ENCODE results near the gene CDH23. TPM values are rescaled to one million over a fixed set of nuclear protein-coding genes. Genes with fewer than 3 reads are reported as not detected.

The CDH23 gene
- total RNA-seq, 2 experiments from 2014 or later: 4.0 to 4.5 TPM

DNA sequence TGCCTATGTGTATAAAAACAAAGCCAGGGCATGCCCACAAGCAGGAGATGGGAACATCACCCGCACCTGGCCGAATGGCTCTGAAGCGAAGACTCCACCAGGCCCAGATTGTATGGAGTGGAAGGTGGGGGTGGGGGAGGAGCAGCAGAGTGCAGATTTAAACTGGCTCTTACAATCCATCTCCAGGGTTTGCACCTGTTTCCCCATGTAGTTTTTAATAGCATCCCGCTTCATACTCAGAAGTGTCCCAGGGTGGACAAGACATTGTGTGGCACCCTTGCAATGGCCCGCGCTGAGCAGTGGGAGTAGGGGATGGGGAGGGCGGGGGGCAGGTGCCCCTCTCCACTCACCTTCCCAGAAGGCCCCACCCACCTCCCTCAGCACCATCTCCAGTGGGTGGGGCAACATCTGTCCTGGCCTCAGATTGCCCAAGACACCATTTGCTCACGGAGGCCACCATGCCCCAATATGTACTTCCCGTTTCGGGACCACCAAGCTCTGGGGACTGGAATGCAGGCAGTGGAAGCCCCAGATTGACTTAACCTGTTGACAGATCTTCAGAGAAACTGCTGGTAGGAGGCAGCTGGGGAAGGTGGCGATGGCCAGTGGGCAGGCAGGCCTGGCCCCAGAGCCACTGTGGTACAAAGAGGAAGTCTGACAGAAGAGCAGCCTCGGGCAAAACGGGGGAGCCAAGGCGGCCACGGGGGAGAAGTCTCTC is 353.6 kb downstream of the CDH23 start:
- peaks cover 97% of the 10 kb centered on the region for H3K4me1 Mint-ChIP-seq

DNA sequence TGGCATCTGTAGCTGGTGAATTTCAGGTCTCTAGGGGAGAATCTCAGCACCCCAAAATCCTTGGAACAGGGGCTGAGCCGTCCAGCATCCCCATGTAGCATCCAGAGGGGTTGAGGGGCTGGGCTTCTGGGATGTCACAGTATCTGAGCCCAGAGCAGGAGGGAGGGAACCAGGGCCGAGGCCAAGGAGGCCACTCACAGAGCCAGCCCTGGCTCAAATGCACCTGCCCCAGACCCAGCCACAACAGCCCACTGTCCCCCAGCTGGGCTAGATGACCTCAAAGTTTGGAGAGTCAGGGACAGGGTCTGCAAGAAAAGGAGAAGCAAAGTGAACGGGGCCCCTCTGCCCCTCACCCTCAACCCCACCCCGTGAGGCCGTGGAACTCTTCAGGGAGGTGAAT is 354.3 kb downstream of the CDH23 start:
- DNase-seq: no peak
- H3K27ac Mint-ChIP-seq: peak overlapping the region; percentile 97
- CTCF ChIA-PET: interaction anchor here (0.9 to 6.3 kb wide), 4 partner anchors 10 to 43 kb away, joined by 3 to 39 read pairs (median 4); partner anchors contain the start of gene VSIR
- H3K27me3 Mint-ChIP-seq: no peaks in the 10 kb centered on the region
- POLR2A ChIA-PET: no interaction called here
- no peak overlapping the region for H3K4me3 Mint-ChIP-seq
- peaks cover 96% of the 10 kb centered on the region for H3K4me1 Mint-ChIP-seq
- H3K9me3 Mint-ChIP-seq: no peaks in the 10 kb centered on the region
- peaks cover 77% of the 10 kb centered on the region for H3K36me3 Mint-ChIP-seq (ENCODE audit: low read depth)

More for the DNA sequence above, 353.6 kb downstream of the CDH23 start:
- ChIA-PET POLR2A (no interaction called here), CTCF (interaction anchor here (0.9 to 6.3 kb wide), 4 partner anchors 10 to 42 kb away, joined by 3 to 39 read pairs (median 4); partner anchors contain the start of gene VSIR)
- Mint-ChIP-seq H3K36me3 (ENCODE audit: low read depth) (peaks cover 80% of the 10 kb centered on the region), H3K9me3 (no peaks in the 10 kb centered on the region), H3K27me3 (no peaks in the 10 kb centered on the region), H3K27ac (peak overlapping the region; percentile 97), H3K4me3 (no peak overlapping the region)
- DNase-seq: no peak

DNA sequence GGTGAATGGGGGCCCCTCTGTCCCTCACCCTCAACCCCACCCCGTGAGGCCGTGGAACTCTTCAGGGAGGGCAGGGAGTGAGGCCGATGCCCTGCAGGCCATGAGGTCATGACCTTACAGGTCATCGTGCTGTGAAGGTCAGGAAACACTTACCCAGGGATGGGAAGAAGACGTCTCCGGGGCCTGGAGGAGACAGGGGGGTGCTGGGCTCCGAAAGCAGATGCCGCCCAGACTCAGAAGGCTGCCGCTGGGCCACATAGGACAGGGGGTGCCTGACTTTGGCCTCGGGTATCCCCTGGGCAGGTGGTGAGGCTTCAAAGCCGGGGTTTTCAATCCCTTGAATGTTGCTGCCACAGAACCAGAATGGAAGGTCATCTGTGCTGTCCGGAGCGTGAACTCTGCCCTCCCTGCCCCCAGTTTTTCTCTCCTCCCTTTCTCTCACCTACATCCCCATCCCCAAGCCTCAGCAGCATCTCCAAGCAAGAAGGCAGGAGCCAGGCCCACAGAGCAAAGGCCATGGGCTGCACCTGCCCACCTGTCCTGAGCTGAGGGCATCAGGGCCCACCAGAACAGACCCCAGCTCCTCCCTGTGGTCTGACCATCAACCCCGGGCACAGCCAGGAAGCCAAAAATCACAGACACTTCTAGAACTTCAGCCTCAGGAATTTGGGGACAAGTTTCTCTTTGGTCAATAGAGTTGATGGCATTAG is 354.9 kb downstream of the CDH23 start:
- no peak for DNase-seq

DNA sequence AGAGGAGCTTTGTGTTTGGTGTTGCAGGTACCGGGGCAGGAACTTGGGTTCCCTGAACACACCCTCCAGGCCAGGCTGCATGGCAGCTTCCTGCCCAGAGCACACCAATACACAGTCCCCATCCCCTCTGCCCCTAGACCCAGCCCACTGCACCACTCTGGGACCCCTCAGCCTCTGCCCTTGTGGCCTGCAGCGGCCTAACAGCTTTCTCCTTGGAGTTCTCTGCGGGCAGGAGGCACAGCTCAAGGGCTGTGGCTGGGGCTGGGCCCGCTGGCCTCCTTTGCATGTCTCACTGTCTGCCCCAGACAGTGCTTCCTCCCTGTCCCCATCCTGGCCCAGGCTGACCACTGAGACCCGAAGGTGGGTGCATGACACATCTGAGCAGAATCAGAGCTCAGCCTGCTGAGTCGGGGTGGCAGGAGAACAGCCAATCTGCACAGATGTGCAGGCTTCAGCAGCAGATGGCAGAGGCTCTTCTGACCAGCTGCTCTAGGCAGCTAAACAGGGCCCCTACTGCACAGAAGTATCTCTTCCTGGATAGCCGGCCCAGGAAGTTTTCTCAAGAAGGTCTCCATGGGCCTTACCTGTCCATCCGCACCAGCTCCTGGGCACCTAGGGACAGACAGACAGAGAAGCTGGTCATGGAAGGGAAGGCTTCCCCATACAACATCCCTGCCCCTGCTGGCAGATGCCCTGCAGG is 355.8 kb downstream of the CDH23 start:
- peak overlapping the region; percentile 90 for H3K27ac Mint-ChIP-seq
- no peak for DNase-seq
- POLR2A ChIA-PET: no interaction called here
- no peaks in the 10 kb centered on the region for H3K27me3 Mint-ChIP-seq
- CTCF ChIA-PET: interaction anchor here (0.8 to 6.3 kb wide), 5 partner anchors 14 to 56 kb away, joined by 3 to 39 read pairs (median 4); partner anchors contain the start of genes C10orf105 and VSIR
- peak overlapping the region; percentile 6 for H3K4me3 Mint-ChIP-seq
- H3K4me1 Mint-ChIP-seq: peaks cover 96% of the 10 kb centered on the region
- H3K36me3 Mint-ChIP-seq (ENCODE audit: low read depth): peaks cover 78% of the 10 kb centered on the region
- no peaks in the 10 kb centered on the region for H3K9me3 Mint-ChIP-seq

More for the DNA sequence above, 354.9 kb downstream of the CDH23 start:
- ChIA-PET CTCF (interaction anchor here (0.8 to 6.3 kb wide), 3 partner anchors 15 to 31 kb away, joined by 4 to 39 read pairs (median 4); partner anchors contain the start of genes C10orf105 and VSIR), POLR2A (no interaction called here)
- peak overlapping the region; percentile 6 for H3K4me3 Mint-ChIP-seq
- peaks cover 83% of the 10 kb centered on the region for H3K36me3 Mint-ChIP-seq (ENCODE audit: low read depth)
- H3K27me3 Mint-ChIP-seq: no peaks in the 10 kb centered on the region
- H3K27ac Mint-ChIP-seq: peak overlapping the region; percentile 90
- H3K9me3 Mint-ChIP-seq: no peaks in the 10 kb centered on the region
- peaks cover 96% of the 10 kb centered on the region for H3K4me1 Mint-ChIP-seq

DNA sequence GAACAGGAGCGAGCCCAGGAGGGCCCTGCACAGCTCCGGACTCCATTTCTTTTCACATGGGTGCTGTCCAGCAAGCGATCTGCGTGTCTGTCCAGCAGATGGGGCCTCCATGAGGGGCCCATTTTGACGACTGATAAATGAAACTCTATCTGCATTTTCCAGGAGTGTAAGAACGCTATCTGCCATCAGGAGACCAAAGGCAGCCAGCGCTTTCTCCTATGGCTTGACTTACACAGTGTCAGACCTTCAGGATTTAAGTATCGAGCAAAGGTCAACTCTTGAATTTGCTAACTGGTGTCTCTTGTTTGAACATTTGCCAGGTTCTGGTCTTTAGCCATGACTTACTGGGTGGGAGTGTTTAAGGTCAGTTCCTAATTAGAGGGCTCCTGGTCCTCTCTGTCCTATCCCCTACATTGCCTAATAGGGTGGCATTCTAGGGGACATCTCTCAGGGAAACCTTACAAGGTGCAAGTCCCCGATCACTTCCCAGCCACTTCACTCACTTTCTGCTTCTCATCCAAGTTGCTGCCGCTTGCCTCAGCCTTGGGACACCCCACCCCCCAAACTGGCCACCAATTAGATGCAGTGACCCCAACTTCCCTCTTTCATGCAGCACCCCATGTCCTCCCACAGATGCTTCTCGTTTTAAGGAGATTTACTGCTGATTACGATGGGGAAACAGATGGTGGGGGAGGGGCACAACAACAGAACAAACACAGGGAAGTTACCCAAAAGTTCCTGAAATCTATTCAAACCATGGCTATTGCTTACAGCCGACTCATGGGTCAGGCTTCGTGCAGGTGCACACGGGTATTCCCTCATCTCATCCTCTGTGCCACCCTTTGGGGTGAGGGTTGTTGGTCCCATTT is 356.6 kb downstream of the CDH23 start:
- CTCF ChIA-PET: interaction anchor here (1.0 to 6.3 kb wide), 4 partner anchors 18 to 57 kb away, joined by 3 to 39 read pairs (median 4); partner anchors contain the start of gene VSIR
- POLR2A ChIA-PET: no interaction called here
- no peak overlapping the region for H3K4me3 Mint-ChIP-seq

DNA sequence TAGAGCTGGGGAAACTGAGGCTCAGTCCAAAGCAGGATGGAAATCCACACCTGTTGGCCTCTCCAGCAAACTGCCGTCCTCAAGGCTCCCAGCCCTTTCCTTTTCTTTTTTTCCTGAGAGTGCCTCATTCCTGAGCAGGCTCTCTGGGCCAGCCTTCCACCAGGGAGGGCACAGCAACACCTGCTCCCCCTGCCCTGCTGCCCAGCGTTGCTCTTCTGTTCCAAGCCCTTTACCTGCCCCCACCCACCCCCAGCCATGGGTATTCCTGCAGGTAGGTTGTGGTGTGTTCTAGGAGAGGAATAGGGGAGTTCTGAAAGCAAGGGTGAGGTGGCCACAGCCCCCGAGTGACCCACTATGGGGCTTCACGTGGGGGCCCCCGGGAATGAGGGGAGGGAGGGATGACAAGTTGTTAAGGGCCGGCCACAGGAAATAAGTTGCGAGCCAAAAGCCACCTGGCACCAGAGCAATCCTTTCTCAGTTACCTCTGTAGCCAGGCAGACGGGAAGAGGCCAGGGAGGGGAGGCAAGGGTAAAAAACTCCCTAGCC is 357.3 kb downstream of the CDH23 start:
- DNase-seq: no peak
- Mint-ChIP-seq H3K27ac (peak overlapping the region; percentile 81), H3K36me3 (ENCODE audit: low read depth) (peaks cover 80% of the 10 kb centered on the region), H3K9me3 (no peaks in the 10 kb centered on the region), H3K4me3 (no peak overlapping the region), H3K4me1 (peaks cover 95% of the 10 kb centered on the region), H3K27me3 (no peaks in the 10 kb centered on the region)
- ChIA-PET POLR2A (no interaction called here), CTCF (interaction anchor here (1.0 to 1.4 kb wide), 2 partner anchors 46 to 57 kb away, joined by 3 to 4 read pairs; no protein-coding TSS in a partner anchor)

More for the DNA sequence above, 356.6 kb downstream of the CDH23 start:
- no peaks in the 10 kb centered on the region for H3K27me3 Mint-ChIP-seq
- no peak for DNase-seq
- H3K36me3 Mint-ChIP-seq (ENCODE audit: low read depth): peaks cover 83% of the 10 kb centered on the region
- H3K9me3 Mint-ChIP-seq: no peaks in the 10 kb centered on the region
- peaks cover 96% of the 10 kb centered on the region for H3K4me1 Mint-ChIP-seq
- peak overlapping the region; percentile 90 for H3K27ac Mint-ChIP-seq

DNA sequence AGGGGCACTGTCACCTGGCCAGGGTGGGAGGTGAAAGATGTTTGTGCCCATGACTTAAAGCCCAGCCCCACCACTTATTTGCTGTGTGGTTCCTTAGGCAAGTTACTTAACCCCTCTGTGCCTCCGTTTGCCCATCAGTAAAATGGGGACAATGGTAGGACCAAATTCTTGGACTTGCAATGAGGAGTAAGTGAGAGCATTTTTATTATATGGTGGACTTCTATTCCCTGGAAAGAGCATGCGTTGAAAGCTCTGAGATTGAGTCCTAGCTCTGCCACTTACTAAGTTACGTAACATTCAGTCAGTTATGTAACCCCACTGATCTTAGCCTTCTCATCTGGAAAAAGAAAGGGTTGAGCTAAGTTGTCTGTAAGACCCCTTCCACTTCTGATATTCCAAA is 357.8 kb downstream of the CDH23 start:
- Mint-ChIP-seq H3K4me3 (no peak overlapping the region), H3K36me3 (ENCODE audit: low read depth) (peaks cover 78% of the 10 kb centered on the region), H3K4me1 (peaks cover 91% of the 10 kb centered on the region), H3K9me3 (no peaks in the 10 kb centered on the region), H3K27me3 (no peaks in the 10 kb centered on the region), H3K27ac (peak overlapping the region; percentile 71)
- POLR2A ChIA-PET: no interaction called here
- CTCF ChIA-PET: interaction anchor here (1.0 to 2.0 kb wide), 2 partner anchors 16 to 20 kb away, joined by 4 to 6 read pairs; no protein-coding TSS in a partner anchor
- DNase-seq: no peak

DNA sequence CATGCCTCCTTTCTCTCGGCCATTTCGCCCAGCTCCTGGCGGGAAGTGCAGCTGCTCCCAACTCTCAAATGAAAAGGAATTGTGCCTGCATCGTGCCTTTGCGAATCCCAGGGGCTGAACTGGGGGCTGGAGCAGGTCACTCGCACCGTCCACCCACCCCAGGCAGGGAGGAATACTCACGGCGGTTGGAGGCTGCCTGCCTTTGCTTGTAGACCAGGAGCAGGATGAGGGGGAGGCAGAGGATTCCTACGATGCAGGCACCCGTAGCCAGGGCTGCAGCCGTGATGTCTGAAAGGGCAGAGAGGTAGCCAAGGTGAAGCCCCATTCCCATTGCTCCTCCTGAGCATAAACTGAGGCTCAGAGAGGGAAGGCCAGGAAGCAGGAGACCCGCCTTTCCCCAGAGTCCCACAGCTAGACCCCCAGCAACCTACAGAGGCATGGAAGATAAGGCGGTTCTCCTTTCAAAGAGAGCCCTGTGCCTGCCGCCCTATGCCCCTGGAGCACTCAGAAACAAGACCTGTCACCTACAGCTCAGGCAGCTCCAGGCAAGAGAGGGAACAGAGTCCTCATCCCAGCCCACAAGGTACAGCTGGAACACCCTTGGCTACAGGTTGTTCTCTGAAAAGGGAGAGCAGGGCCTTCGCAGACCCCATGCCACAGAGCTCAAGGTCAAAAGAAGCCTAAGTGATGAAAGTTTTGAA is 358.6 kb downstream of the CDH23 start:
- CTCF ChIA-PET: interaction anchor here (1.0 to 2.0 kb wide), 3 partner anchors 16 to 24 kb away, joined by 4 to 7 read pairs (median 6); no protein-coding TSS in a partner anchor
- Mint-ChIP-seq H3K4me1 (peaks cover 86% of the 10 kb centered on the region), H3K9me3 (no peaks in the 10 kb centered on the region), H3K36me3 (ENCODE audit: low read depth) (peaks cover 75% of the 10 kb centered on the region), H3K27me3 (no peaks in the 10 kb centered on the region), H3K4me3 (no peak overlapping the region), H3K27ac (peak overlapping the region; percentile 71)
- POLR2A ChIA-PET: no interaction called here
- no peak for DNase-seq

DNA sequence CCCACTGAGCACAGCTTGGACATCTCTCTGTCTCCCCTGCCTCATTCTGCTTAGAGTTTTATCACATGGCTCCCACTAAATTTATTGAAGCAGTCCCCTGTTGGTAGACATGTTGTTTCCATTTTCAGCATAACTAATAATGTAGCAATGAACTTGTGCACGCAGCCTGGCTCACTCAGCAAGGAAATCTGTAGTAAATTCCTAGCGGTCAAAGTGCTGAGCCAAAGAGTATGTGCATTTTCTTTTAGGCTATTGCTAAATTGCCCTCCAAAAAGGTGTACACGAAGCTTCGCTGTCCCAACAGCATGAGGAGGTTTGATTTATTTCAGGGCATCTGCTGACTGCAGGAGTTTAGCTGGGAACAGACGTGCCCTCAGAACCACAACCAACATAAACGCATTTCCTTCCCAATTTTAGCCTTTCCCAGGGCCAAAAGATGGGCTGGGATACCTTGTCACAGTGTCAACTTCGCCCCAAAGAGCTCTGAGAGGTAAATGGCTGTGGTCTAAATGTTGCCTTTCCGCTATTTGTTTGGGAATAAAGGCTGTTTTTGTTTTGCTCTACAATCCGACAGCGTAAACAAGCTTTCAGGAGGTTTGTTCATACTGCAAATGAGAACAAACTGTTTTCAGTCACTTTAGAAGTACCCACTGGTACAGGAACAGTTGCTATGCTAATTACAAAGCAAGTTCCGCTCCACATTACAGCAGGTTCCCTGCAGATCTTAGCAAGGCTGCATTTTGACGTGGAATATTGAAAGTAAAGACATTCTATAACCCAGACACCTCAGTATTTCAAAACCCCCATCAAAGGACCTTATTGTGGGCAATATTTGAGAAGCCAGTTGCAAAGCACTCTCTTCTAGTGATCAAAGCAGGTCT is 359.8 kb downstream of the CDH23 start:
- Mint-ChIP-seq H3K9me3 (no peaks in the 10 kb centered on the region), H3K27me3 (no peaks in the 10 kb centered on the region), H3K27ac (peak overlapping the region; percentile 93), H3K4me3 (peak overlapping the region; percentile 50), H3K4me1 (peaks cover 89% of the 10 kb centered on the region), H3K36me3 (ENCODE audit: low read depth) (peaks cover 77% of the 10 kb centered on the region)
- POLR2A ChIA-PET: interaction anchor here (0.8 to 1.5 kb wide), 4 partner anchors 8 to 19 kb away, joined by 3 to 6 read pairs (median 5); no protein-coding TSS in a partner anchor
- DNase-seq: peak; percentile 53
- CTCF ChIA-PET: interaction anchor here (1.0 to 3.4 kb wide), 9 partner anchors 8 to 60 kb away, joined by 3 to 27 read pairs (median 6); partner anchors contain the start of gene VSIR

DNA sequence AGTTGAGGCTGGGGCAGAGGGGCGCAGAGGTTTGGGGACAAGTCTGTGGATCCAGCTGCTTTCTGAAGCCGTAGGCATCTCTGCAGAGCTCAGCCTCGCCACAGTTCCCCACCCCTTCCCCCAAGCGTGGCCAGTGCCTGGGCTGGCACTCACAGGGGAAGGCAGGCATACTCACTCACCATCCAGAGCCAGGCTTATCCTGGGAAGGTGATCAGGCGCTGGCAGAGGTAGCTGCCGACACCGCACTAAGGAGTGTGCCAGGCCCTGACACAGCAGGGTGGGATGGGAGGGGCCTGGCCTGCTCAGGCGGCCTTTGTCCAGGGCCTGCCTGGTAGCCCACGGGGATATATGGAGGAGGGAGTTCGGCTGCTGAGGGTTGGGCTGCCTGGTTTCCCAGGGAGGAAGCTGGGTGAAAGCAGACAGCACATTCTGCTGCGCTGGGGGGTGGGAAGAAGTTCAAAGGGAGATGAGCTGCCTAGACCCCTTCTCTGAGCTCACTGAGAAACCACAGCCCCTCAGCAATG is 360.7 kb downstream of the CDH23 start:
- Mint-ChIP-seq H3K27ac (peak overlapping the region; percentile 93), H3K36me3 (ENCODE audit: low read depth) (peaks cover 76% of the 10 kb centered on the region), H3K4me3 (peak overlapping the region; percentile 50), H3K9me3 (no peaks in the 10 kb centered on the region), H3K27me3 (no peaks in the 10 kb centered on the region), H3K4me1 (peaks cover 87% of the 10 kb centered on the region)
- CTCF ChIA-PET: interaction anchor here (0.6 to 3.4 kb wide), 10 partner anchors 9 to 391 kb away, joined by 3 to 27 read pairs (median 4); partner anchors contain the start of gene VSIR
- POLR2A ChIA-PET: interaction anchor here (0.8 to 1.5 kb wide), 4 partner anchors 9 to 20 kb away, joined by 3 to 6 read pairs (median 5); no protein-coding TSS in a partner anchor
- DNase-seq: no peak

Measured in activated CD4-positive, alpha-beta T cell treated with anti-CD3 and anti-CD28 coated beads, Interleukin-2, amount 10 ng/mL, durations not matched to agents 7 days and 5 days (primary cell).